ENCODE data around the gene PTPRN2. TPM values are rescaled to one million over a fixed set of nuclear protein-coding genes. Genes with fewer than 3 reads are reported as not detected.

PTPRN2 gene
- total and polyA plus RNA-seq, 2 of the 13 experiments (the other 11 are each of a cell fraction or from before 2014, with no cell fraction given) = 2.5 to 24.2 TPM

DNA sequence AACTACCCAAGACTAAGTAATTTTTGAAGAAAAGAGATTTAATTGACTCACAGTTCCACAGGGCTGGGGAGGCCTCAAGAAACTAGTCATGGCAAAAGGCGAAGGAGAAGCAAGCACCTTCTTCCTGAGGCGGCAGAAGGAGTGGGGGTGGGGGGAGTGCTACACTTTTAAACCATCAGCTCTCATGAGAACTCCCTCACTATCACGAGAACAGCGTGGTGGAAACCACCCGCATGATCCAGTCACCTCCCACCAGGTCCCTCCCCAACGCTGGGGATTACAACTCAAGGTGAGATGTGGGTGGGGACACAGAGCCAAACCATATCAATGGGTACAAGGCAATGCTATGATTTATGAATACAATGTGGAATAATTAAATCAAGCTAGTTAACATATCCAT is 241.9 kb downstream of the PTPRN2 start:
- CTCF ChIA-PET (ENCODE audit: low intra/inter-chr PET ratio, low total read pairs) = no interaction called here

DNA sequence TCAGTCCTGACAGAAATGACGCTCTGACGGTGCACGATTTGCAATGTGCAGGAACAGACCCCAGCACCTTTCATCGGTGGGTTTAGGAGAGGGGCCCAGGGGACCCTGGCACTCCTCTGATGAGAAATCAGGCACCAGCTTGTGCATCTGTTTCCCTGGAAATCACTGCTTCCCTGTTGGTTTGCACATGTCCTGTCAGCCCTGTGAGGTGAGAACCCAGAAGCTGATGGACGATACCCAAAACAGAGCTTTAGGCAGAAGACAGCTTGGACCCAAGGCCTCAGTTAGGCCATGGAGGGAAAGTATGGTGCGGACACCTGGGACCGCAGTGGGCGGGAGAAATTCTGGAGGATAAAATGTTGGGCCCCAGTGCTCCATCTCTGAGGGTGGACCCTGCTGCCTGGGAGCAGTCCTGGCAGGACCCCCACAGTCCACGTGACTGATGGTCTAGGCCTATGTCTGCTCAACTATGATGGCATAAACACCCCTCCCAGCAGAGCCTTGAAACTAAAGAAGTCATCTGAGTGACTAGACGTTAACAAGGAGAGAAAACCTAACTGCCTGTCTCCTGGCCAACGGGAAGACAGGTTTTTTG is 242.8 kb downstream of the PTPRN2 start:
- DNase-seq (ENCODE audit: low spot score) = no peak
- in situ Hi-C loops (cut with HindIII; ENCODE audit: extremely low pct_ligation_motif_present, low pct_unique_long_range_greater_than_20kb) = no loop called here
- Histone ChIP-seq H3K4me1 (ENCODE audit: insufficient read depth, low read length) (no peaks in the 10 kb centered on the region), H3K9ac (ENCODE audit: insufficient read depth, low read depth, low read length) (no peak overlapping the region), H3K4me2 (ENCODE audit: low read depth, low read length) (no peak overlapping the region), H3K4me3 (replicated peaks in 1 of 3; ENCODE audit: insufficient read depth in 1 of 3, low read depth in 2 of 3, low read length in 3 of 3) (no peak overlapping the region), H3K79me2 (ENCODE audit: insufficient read depth, low read length) (no peaks in the 10 kb centered on the region), H4K20me1 (ENCODE audit: insufficient read depth, low read length) (peaks cover 25% of the 10 kb centered on the region; the same call in 1 of the 2 replicates), H3K36me3 (replicated peaks in 1 of 2; ENCODE audit: control insufficient read depth in 1 of 2, insufficient read depth in 2 of 2, low read length in 2 of 2) (no peaks in the 10 kb centered on the region), H3K27me3 (ENCODE audit: control insufficient read depth in 1 of 2, insufficient read depth in 2 of 2, low read length in 2 of 2) (no peaks in the 10 kb centered on the region), H3K27ac (ENCODE audit: extremely low read length, insufficient read depth, low read length) (no peak overlapping the region), H3K9me3 (ENCODE audit: low read length) (peaks cover 19% of the 10 kb centered on the region), H2AFZ (ENCODE audit: low read length) (no peak overlapping the region)
- POLR2A ChIA-PET = no interaction called here
- ATAC-seq = no peak; the same call in 1 of the 3 replicates
- TF ChIP-seq HOXD1 (CRISPR knock-in tag; IDR thresholded peaks at IDR 0.05) = no peak
- no peak for TF ChIP-seq NFE2L2 (IDR thresholded peaks at IDR 0.05; ENCODE audit: low read length)
- no peak for TF ChIP-seq ZNF17 (CRISPR knock-in tag; IDR thresholded peaks at IDR 0.05)
- TF ChIP-seq, protein P1, sequence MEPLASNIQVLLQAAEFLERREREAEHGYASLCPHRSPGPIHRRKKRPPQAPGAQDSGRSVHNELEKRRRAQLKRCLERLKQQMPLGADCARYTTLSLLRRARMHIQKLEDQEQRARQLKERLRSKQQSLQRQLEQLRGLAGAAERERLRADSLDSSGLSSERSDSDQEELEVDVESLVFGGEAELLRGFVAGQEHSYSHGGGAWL (CRISPR knock-in tag; IDR thresholded peaks at IDR 0.05) = no peak
- TF ChIP-seq, protein P2, sequence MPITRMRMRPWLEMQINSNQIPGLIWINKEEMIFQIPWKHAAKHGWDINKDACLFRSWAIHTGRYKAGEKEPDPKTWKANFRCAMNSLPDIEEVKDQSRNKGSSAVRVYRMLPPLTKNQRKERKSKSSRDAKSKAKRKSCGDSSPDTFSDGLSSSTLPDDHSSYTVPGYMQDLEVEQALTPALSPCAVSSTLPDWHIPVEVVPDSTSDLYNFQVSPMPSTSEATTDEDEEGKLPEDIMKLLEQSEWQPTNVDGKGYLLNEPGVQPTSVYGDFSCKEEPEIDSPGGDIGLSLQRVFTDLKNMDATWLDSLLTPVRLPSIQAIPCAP (CRISPR knock-in tag; IDR thresholded peaks at IDR 0.05; ENCODE audit: low read depth) = no peak
- no peak for TF ChIP-seq ZFAT (CRISPR knock-in tag; conservative IDR thresholded peaks at IDR 0.05)
- no peak for TF ChIP-seq PAWR (CRISPR knock-in tag; IDR thresholded peaks at IDR 0.05; ENCODE audit: borderline replicate concordance)
- TF ChIP-seq ZNF773 (CRISPR knock-in tag; IDR thresholded peaks at IDR 0.05; ENCODE audit: borderline replicate concordance) = no peak
- TF ChIP-seq ZNF724P (CRISPR knock-in tag; IDR thresholded peaks at IDR 0.05; ENCODE audit: borderline replicate concordance) = no peak
- no peak for TF ChIP-seq HMG20A (CRISPR knock-in tag; IDR thresholded peaks at IDR 0.05; ENCODE audit: borderline replicate concordance)
- no peak for TF ChIP-seq ISX (CRISPR knock-in tag; conservative IDR thresholded peaks at IDR 0.05)
- TF ChIP-seq NRL (CRISPR knock-in tag; IDR thresholded peaks at IDR 0.05; ENCODE audit: borderline replicate concordance) = no peak
- intact Hi-C loops (cut with micrococcal nuclease; ENCODE audit: unreplicated experiment) = no loop called here
- FAIRE-seq = no peak
- BruUV-seq (replicated peaks) = no TSS peak
- CTCF ChIA-PET (ENCODE audit: low intra/inter-chr PET ratio, low total read pairs) = no interaction called here
- WGBS (ENCODE audit: low lambda C conversion rate) = 82% methylated on average over 11 of the region's 11 CpGs

More for the DNA sequence above, 241.9 kb downstream of the PTPRN2 start:
- Histone ChIP-seq H3K27me3 (ENCODE audit: control insufficient read depth in 1 of 2, insufficient read depth in 2 of 2, low read length in 2 of 2) (no peaks in the 10 kb centered on the region), H3K36me3 (replicated peaks in 1 of 2; ENCODE audit: control insufficient read depth in 1 of 2, insufficient read depth in 2 of 2, low read length in 2 of 2) (no peaks in the 10 kb centered on the region), H4K20me1 (ENCODE audit: insufficient read depth, low read length) (peaks cover 35% of the 10 kb centered on the region; the same call in 1 of the 2 replicates), H3K4me3 (replicated peaks in 1 of 3; ENCODE audit: insufficient read depth in 1 of 3, low read depth in 2 of 3, low read length in 3 of 3) (no peak overlapping the region), H3K9me3 (ENCODE audit: low read length) (peaks cover 19% of the 10 kb centered on the region), H3K4me2 (ENCODE audit: low read depth, low read length) (no peak overlapping the region), H2AFZ (ENCODE audit: low read length) (no peak overlapping the region), H3K9ac (ENCODE audit: insufficient read depth, low read depth, low read length) (no peak overlapping the region), H3K4me1 (ENCODE audit: insufficient read depth, low read length) (no peaks in the 10 kb centered on the region), H3K79me2 (ENCODE audit: insufficient read depth, low read length) (no peaks in the 10 kb centered on the region), H3K27ac (ENCODE audit: extremely low read length, insufficient read depth, low read length) (no peak overlapping the region)
- intact Hi-C loops (cut with micrococcal nuclease; ENCODE audit: unreplicated experiment) = no loop called here
- POLR2A ChIA-PET = no interaction called here
- ATAC-seq (no peak), FAIRE-seq (no peak), DNase-seq (ENCODE audit: low spot score) (no peak)
- in situ Hi-C loops (cut with HindIII; ENCODE audit: extremely low pct_ligation_motif_present, low pct_unique_long_range_greater_than_20kb) = no loop called here
- TF ChIP-seq, protein P3, sequence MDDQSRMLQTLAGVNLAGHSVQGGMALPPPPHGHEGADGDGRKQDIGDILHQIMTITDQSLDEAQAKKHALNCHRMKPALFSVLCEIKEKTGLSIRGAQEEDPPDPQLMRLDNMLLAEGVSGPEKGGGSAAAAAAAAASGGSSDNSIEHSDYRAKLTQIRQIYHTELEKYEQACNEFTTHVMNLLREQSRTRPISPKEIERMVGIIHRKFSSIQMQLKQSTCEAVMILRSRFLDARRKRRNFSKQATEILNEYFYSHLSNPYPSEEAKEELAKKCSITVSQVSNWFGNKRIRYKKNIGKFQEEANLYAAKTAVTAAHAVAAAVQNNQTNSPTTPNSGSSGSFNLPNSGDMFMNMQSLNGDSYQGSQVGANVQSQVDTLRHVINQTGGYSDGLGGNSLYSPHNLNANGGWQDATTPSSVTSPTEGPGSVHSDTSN (CRISPR knock-in tag; IDR thresholded peaks at IDR 0.05; ENCODE audit: borderline replicate concordance) = no peak
- TF ChIP-seq RAD51 (IDR thresholded peaks at IDR 0.05; ENCODE audit: borderline replicate concordance) (no peak), ZNF331 (CRISPR knock-in tag; IDR thresholded peaks at IDR 0.05) (no peak), THYN1 (CRISPR knock-in tag; IDR thresholded peaks at IDR 0.05; ENCODE audit: borderline replicate concordance, low read depth) (no peak)
- no TSS peak for BruUV-seq (replicated peaks)
- 73% methylated on average over 6 of the region's 6 CpGs for WGBS (ENCODE audit: low lambda C conversion rate)
